ENCODE data around the gene SEC11C. TPM values are rescaled to one million over a fixed set of nuclear protein-coding genes. Genes with fewer than 3 reads are reported as not detected.
"Not testable (repeated sequence)": the region's sequence is repeated elsewhere in the genome, so short reads cannot be mapped to it uniquely, and the experiment has no call there.

SEC11C gene
- total and polyA plus RNA-seq, 7 donors, result 11.3 to 27.7 (median 18.6) TPM

GRCh38 chr18:59142274-59142673 lies 2.6 kb downstream of the SEC11C start:
- 68 to 73% (median 70%) methylated on average over 6 of the region's 6 CpGs for WGBS, 3 donors
- TF ChIP-seq, protein P1, sequence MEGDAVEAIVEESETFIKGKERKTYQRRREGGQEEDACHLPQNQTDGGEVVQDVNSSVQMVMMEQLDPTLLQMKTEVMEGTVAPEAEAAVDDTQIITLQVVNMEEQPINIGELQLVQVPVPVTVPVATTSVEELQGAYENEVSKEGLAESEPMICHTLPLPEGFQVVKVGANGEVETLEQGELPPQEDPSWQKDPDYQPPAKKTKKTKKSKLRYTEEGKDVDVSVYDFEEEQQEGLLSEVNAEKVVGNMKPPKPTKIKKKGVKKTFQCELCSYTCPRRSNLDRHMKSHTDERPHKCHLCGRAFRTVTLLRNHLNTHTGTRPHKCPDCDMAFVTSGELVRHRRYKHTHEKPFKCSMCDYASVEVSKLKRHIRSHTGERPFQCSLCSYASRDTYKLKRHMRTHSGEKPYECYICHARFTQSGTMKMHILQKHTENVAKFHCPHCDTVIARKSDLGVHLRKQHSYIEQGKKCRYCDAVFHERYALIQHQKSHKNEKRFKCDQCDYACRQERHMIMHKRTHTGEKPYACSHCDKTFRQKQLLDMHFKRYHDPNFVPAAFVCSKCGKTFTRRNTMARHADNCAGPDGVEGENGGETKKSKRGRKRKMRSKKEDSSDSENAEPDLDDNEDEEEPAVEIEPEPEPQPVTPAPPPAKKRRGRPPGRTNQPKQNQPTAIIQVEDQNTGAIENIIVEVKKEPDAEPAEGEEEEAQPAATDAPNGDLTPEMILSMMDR (IDR thresholded peaks at IDR 0.05), result no peak
- intact Hi-C loops (cut with DNase I), result no loop called here

DNA sequence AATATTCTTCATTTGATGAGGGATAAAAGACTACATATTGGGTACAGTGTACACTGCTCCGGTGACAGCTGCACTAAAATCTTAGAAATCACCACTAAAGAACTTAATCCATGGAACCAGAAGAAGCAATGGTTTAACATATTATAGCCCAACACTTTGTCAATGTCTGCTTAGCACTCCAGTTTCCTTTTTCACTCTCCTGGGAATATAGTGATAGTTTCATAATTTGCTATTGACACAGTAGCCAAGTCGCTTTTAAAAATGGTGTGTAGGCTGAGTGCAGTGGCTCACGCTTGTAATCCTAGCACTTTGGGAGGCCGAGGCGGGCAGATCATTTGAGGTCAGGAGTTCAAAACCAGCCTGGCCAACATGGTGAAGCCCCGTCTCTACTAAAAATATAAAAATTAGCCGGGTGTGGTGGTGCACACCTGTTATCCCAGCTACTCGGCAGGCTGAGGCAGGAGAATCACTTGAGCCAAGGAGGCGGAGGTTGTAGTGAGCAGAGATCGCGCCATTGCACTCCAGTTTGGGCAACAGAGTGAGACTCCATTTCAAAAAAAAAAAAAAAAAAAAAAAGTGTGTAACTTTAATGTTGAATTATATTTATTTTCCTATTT lies 3.2 kb downstream of the SEC11C start:
- H3K27ac ChIP-seq; H3K9me3 ChIP-seq; H3K4me3 ChIP-seq; H3K36me3 ChIP-seq (ENCODE audit: insufficient read depth in 1 of 2, low read depth in 1 of 2); ATAC-seq; intact Hi-C loops (cut with DNase I); H3K27me3 ChIP-seq (ENCODE audit: insufficient read depth in 3 of 3, low read length in 2 of 3); DNase-seq: not testable (repeated sequence)
- WGBS, 3 donors, result 60 to 67% (median 64%) methylated on average over 11 of the region's 11 CpGs
- H3K4me1 ChIP-seq, result peaks cover 14% of the 10 kb centered on the region

More at GRCh38 chr18:59142274-59142673, 2.6 kb downstream of the SEC11C start:
- H3K27me3 ChIP-seq (ENCODE audit: insufficient read depth in 3 of 3, low read length in 2 of 3), result no peaks in the 10 kb centered on the region
- no peaks in the 10 kb centered on the region for H3K9me3 ChIP-seq
- peaks cover 14% of the 10 kb centered on the region for H3K4me1 ChIP-seq
- ATAC-seq (no peak), DNase-seq (no peak)
- H3K36me3 ChIP-seq (ENCODE audit: insufficient read depth in 1 of 2, low read depth in 1 of 2), result no peaks in the 10 kb centered on the region
- H3K4me3 ChIP-seq, result no peak overlapping the region
- no peak overlapping the region for H3K27ac ChIP-seq

DNA sequence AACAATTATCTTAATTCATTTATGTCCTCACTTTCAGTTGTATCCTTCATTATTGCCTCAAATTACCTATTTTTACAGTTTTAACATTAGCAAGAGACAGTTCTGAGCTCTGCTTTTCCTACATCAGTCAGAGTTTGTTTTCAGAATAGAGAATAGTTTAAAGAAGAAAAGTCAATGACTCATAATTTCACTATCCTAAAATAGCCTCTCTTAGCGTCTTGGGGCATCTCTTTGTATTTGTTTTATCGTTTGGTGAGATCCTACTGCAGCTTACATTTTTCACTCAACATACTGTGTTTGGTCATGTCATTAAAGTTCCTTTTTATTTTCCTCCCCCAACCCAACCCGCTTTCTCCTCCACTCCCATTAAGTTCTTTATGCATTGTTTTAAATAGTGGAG lies 3.8 kb downstream of the SEC11C start:
- WGBS, 3 donors, result 71 to 73% (median 72%) methylated on average over 3 of the region's 3 CpGs
- TF ChIP-seq, protein P1 (IDR thresholded peaks at IDR 0.05), result no peak
- intact Hi-C loops (cut with DNase I), result no loop called here
- Histone ChIP-seq H3K27ac (no peak overlapping the region), H3K27me3 (ENCODE audit: insufficient read depth in 3 of 3, low read length in 2 of 3) (no peaks in the 10 kb centered on the region), H3K4me3 (no peak overlapping the region), H3K4me1 (peaks cover 14% of the 10 kb centered on the region), H3K9me3 (no peaks in the 10 kb centered on the region), H3K36me3 (ENCODE audit: insufficient read depth in 1 of 2, low read depth in 1 of 2) (no peaks in the 10 kb centered on the region)
- DNase-seq (no peak), ATAC-seq (no peak)

GRCh38 chr18:59144483-59144882 lies 4.8 kb downstream of the SEC11C start:
- peaks cover 0 to 3% of the 10 kb centered on the region in 2 donors for H3K36me3 ChIP-seq (ENCODE audit: insufficient read depth in 1 of 2, low read depth in 1 of 2)
- TF ChIP-seq, protein P1 (IDR thresholded peaks at IDR 0.05), result no peak
- DNase-seq, result no peak
- peaks cover 14% of the 10 kb centered on the region for H3K4me1 ChIP-seq
- intact Hi-C loops (cut with DNase I), result no loop called here
- H3K27ac ChIP-seq, result no peak overlapping the region
- no peak for ATAC-seq
- no peaks in the 10 kb centered on the region for H3K9me3 ChIP-seq
- H3K27me3 ChIP-seq (ENCODE audit: insufficient read depth in 3 of 3, low read length in 2 of 3), result no peaks in the 10 kb centered on the region
- no peak overlapping the region for H3K4me3 ChIP-seq

DNA sequence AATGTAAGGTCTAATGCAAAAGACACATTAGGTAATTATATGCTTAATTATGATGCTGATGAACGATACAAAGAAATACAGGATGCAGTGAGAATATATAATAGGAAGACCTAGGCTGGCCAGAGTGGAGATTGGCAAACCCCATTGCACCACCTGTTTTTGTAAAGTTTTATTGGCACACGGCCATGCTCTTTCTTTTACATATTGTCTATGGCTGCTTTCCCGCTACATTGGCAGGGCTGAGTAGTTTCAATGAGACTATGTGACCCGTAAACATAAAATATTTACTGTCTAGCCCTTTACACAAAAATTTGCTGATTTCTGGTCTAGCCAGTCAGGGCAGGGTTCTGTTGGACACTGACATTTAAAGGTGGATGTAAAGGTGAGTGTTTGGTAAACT lies 5.4 kb downstream of the SEC11C start:
- Histone ChIP-seq H3K9me3 (no peaks in the 10 kb centered on the region), H3K4me1 (peaks cover 14% of the 10 kb centered on the region), H3K36me3 (ENCODE audit: insufficient read depth in 1 of 2, low read depth in 1 of 2) (peaks cover 0 to 8% of the 10 kb centered on the region in 2 donors), H3K27me3 (ENCODE audit: insufficient read depth in 3 of 3, low read length in 2 of 3) (no peaks in the 10 kb centered on the region), H3K4me3 (no peak overlapping the region), H3K27ac (no peak overlapping the region)
- DNase-seq (no peak), ATAC-seq (no peak)
- intact Hi-C loops (cut with DNase I), result no loop called here
- 61 to 76% (median 76%) methylated on average over 4 of the region's 4 CpGs for WGBS, 3 donors
- TF ChIP-seq, protein P1 (IDR thresholded peaks at IDR 0.05), result no peak
